Adrenal gland (tissue), 5 donors: ENCODE results near the gene MYF6.

Experiments used
- POLR2A ChIP-seq, 2 donors: fragments of 450-650 bp; IDR thresholded peaks; one replicate each; pipeline ENCODE4 v1.6.1; 2017; ENCODE audit warnings: antibody characterized with exemption in 2 of 2, mild to moderate bottlenecking in 2 of 2, moderate library complexity in 1 of 2
- TF ChIP-seq, protein P1 (sequence below), 6 experiments: fragments of 450-650 bp in 4 of 6; fragments of 200-600 bp in 2 of 6; sonication (generic) in 1 of 6; IDR thresholded peaks; 1 replicate in 5 of 6; 2 replicates in 1 of 6; pipeline versions ENCODE4 v1.5.1 to v1.8.0; 2016 to 2021; ENCODE audit warnings: antibody characterized with exemption in 6 of 6, mild to moderate bottlenecking in 2 of 6, moderate library complexity in 1 of 6
- donor health status: DM: no; HTN: no; CAD: no.

DNA sequence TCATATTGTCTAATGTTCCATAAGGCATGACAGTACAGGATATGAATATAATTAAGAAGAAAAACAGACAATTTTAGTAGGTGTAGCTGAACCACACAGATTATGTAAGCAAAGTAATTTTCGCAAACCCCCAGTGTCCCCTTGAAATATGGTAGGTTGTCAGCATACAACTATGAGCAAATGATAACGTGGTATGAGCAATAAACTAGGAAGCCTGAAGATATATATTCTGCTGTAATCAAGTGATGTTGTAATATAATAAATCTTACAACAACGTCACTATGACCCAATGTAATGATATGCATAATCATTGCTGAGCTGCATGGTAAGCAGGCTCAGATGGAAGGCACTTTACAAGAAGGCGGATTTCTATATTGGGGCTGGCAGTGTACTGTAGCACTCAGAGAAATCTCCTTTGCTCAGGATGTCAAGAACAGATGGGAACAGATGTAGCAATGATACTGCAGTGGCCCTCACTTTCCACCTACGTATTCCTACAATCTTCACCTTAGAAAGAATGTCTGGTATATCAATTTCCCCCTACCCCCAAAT, 47.8 kb upstream of the MYF6 start:
- TF ChIP-seq, protein P1, sequence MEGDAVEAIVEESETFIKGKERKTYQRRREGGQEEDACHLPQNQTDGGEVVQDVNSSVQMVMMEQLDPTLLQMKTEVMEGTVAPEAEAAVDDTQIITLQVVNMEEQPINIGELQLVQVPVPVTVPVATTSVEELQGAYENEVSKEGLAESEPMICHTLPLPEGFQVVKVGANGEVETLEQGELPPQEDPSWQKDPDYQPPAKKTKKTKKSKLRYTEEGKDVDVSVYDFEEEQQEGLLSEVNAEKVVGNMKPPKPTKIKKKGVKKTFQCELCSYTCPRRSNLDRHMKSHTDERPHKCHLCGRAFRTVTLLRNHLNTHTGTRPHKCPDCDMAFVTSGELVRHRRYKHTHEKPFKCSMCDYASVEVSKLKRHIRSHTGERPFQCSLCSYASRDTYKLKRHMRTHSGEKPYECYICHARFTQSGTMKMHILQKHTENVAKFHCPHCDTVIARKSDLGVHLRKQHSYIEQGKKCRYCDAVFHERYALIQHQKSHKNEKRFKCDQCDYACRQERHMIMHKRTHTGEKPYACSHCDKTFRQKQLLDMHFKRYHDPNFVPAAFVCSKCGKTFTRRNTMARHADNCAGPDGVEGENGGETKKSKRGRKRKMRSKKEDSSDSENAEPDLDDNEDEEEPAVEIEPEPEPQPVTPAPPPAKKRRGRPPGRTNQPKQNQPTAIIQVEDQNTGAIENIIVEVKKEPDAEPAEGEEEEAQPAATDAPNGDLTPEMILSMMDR (IDR thresholded peaks at IDR 0.05): no peak
- no peak for TF ChIP-seq POLR2A (IDR thresholded peaks at IDR 0.05)
